ENCODE results near the gene MMP17.

Gene MMP17

DNA sequence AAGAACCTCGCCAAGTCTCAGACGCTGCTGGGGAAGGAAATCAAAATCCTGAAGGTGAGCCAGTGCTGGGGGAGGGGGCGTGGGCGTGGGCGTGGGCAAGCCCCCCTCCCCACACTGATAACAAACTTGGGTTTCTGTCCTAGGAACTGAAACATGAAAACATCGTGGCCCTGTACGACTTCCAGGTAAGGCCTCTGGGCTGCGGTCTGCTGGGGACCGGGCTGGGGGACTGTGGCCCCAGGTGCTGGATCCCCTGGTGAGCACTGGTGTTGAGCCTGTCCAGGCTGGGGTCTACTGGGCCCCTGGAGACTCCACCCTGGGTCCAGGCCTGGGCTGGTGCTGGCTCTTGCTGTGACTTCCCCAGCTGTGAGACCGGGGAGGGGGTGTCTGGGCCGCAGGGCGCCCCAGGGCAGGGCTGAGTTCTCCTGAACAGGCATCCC is 67.5 kb downstream of the MMP17 start:
- H3K4me1 ChIP-seq (ENCODE audit: control insufficient read depth, low read depth, low read length) = peaks cover 5% of the 10 kb centered on the region
- H3K36me3 ChIP-seq (ENCODE audit: control insufficient read depth, low read depth, low read length) = peaks cover 2% of the 10 kb centered on the region
- peak overlapping the region; percentile 50 for H3K9ac ChIP-seq (ENCODE audit: low read length)
- H3K27ac ChIP-seq (ENCODE audit: low read length) = no peak overlapping the region
- H3K4me3 ChIP-seq (ENCODE audit: low read length) = peak overlapping the region; percentile 62
- H3K9me3 ChIP-seq (ENCODE audit: control insufficient read depth, low read depth, low read length) = no peaks in the 10 kb centered on the region
- no peaks in the 10 kb centered on the region for H3K27me3 ChIP-seq (ENCODE audit: control insufficient read depth, insufficient read depth, low read length)

DNA sequence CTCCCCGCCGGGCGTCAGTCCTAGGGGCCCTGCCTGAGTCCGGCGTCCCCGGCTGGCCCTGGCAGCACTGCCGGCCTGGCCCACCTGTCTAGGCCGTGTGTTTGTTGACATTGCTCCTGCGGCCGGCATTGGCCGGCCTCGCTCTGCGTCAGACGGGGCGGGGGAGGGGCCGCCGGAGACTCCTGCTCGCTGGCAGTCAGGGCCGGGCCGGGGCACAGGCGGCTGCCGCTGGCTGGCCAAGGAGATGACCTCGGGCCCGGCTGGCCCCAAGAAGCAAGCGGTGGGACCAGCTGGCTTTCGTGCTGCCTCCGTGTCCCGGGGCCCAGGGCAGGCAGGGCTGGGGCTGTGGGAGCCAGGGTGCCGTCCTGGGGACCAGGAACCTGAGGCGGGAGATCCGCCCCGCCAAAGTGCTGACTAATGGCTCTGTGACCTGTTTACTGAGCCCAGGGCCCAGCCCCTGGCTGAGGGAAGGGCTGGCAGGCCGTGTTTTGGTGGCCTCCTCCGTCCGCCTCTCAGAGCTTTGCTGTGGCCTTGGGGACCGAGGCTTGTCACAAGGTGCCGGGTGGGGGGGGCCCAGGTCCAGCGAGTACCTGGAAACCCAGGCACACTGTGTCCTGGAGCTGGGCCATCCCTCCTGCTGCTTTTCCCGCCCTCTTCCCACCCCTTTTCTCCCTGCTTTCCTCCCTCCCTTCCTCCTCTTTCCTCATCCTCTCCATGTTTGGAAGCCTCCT is 68.1 kb downstream of the MMP17 start:
- Histone ChIP-seq H3K36me3 (ENCODE audit: control insufficient read depth, low read depth, low read length) (peaks cover 2% of the 10 kb centered on the region), H3K9ac (ENCODE audit: low read length) (peak overlapping the region; percentile 59), H3K9me3 (ENCODE audit: control insufficient read depth, low read depth, low read length) (no peaks in the 10 kb centered on the region), H3K27me3 (ENCODE audit: control insufficient read depth, insufficient read depth, low read length) (no peaks in the 10 kb centered on the region), H3K4me1 (ENCODE audit: control insufficient read depth, low read depth, low read length) (peaks cover 5% of the 10 kb centered on the region), H3K27ac (ENCODE audit: low read length) (no peak overlapping the region), H3K4me3 (ENCODE audit: low read length) (peak overlapping the region; percentile 62)

- Histone ChIP-seq H3K9me3 (ENCODE audit: control insufficient read depth, low read depth, low read length) (no peaks in the 10 kb centered on the region), H3K4me3 (ENCODE audit: low read length) (peak overlapping the region; percentile 62), H3K4me1 (ENCODE audit: control insufficient read depth, low read depth, low read length) (peaks cover 5% of the 10 kb centered on the region), H3K36me3 (ENCODE audit: control insufficient read depth, low read depth, low read length) (peaks cover 2% of the 10 kb centered on the region), H3K27me3 (ENCODE audit: control insufficient read depth, insufficient read depth, low read length) (no peaks in the 10 kb centered on the region), H3K9ac (ENCODE audit: low read length) (peak overlapping the region; percentile 59), H3K27ac (ENCODE audit: low read length) (no peak overlapping the region)
Measured at GRCh38 chr12:131896811-131897270, 68.6 kb downstream of the MMP17 start.

- H3K27me3 ChIP-seq (ENCODE audit: control insufficient read depth, insufficient read depth, low read length) = no peaks in the 10 kb centered on the region
- H3K4me3 ChIP-seq (ENCODE audit: low read length) = no peak overlapping the region
- H3K36me3 ChIP-seq (ENCODE audit: control insufficient read depth, low read depth, low read length) = peaks cover 2% of the 10 kb centered on the region
- no peak overlapping the region for H3K9ac ChIP-seq (ENCODE audit: low read length)
- peaks cover 5% of the 10 kb centered on the region for H3K4me1 ChIP-seq (ENCODE audit: control insufficient read depth, low read depth, low read length)
- H3K27ac ChIP-seq (ENCODE audit: low read length) = no peak overlapping the region
- no peaks in the 10 kb centered on the region for H3K9me3 ChIP-seq (ENCODE audit: control insufficient read depth, low read depth, low read length)
Measured at GRCh38 chr12:131897276-131897675, 69.1 kb downstream of the MMP17 start.

GRCh38 chr12:131897875-131898274 is 69.7 kb downstream of the MMP17 start:
- Histone ChIP-seq H3K36me3 (ENCODE audit: control insufficient read depth, low read depth, low read length) (peaks cover 2% of the 10 kb centered on the region), H3K4me1 (ENCODE audit: control insufficient read depth, low read depth, low read length) (peaks cover 5% of the 10 kb centered on the region), H3K27ac (ENCODE audit: low read length) (no peak overlapping the region), H3K27me3 (ENCODE audit: control insufficient read depth, insufficient read depth, low read length) (no peaks in the 10 kb centered on the region), H3K9ac (ENCODE audit: low read length) (no peak overlapping the region), H3K4me3 (ENCODE audit: low read length) (no peak overlapping the region), H3K9me3 (ENCODE audit: control insufficient read depth, low read depth, low read length) (no peaks in the 10 kb centered on the region)

- Histone ChIP-seq H3K4me1 (ENCODE audit: control insufficient read depth, low read depth, low read length) (peaks cover 5% of the 10 kb centered on the region), H3K9me3 (ENCODE audit: control insufficient read depth, low read depth, low read length) (no peaks in the 10 kb centered on the region), H3K27ac (ENCODE audit: low read length) (no peak overlapping the region), H3K36me3 (ENCODE audit: control insufficient read depth, low read depth, low read length) (peaks cover 2% of the 10 kb centered on the region), H3K27me3 (ENCODE audit: control insufficient read depth, insufficient read depth, low read length) (no peaks in the 10 kb centered on the region), H3K9ac (ENCODE audit: low read length) (no peak overlapping the region), H3K4me3 (ENCODE audit: low read length) (no peak overlapping the region)
Measured at GRCh38 chr12:131900397-131900796, 72.2 kb downstream of the MMP17 start.

Measured in iPS-18a (cell line).